VCaP (cell line): ENCODE data around the gene KCNK2.

ENCODE experiments used
- H3K27ac ChIP-seq: fragments of 450-650 bp; 2 replicates; pipeline ENCODE4 v1.5.1; 2017
- TF ChIP-seq, protein P1 (sequence below): fragments of 450-650 bp; conservative IDR thresholded peaks from 2 replicates; pipeline ENCODE4 v1.5.1; 2017; ENCODE audit warnings: mild to moderate bottlenecking, moderate library complexity

Gene KCNK2, protein sequence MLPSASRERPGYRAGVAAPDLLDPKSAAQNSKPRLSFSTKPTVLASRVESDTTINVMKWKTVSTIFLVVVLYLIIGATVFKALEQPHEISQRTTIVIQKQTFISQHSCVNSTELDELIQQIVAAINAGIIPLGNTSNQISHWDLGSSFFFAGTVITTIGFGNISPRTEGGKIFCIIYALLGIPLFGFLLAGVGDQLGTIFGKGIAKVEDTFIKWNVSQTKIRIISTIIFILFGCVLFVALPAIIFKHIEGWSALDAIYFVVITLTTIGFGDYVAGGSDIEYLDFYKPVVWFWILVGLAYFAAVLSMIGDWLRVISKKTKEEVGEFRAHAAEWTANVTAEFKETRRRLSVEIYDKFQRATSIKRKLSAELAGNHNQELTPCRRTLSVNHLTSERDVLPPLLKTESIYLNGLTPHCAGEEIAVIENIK

DNA sequence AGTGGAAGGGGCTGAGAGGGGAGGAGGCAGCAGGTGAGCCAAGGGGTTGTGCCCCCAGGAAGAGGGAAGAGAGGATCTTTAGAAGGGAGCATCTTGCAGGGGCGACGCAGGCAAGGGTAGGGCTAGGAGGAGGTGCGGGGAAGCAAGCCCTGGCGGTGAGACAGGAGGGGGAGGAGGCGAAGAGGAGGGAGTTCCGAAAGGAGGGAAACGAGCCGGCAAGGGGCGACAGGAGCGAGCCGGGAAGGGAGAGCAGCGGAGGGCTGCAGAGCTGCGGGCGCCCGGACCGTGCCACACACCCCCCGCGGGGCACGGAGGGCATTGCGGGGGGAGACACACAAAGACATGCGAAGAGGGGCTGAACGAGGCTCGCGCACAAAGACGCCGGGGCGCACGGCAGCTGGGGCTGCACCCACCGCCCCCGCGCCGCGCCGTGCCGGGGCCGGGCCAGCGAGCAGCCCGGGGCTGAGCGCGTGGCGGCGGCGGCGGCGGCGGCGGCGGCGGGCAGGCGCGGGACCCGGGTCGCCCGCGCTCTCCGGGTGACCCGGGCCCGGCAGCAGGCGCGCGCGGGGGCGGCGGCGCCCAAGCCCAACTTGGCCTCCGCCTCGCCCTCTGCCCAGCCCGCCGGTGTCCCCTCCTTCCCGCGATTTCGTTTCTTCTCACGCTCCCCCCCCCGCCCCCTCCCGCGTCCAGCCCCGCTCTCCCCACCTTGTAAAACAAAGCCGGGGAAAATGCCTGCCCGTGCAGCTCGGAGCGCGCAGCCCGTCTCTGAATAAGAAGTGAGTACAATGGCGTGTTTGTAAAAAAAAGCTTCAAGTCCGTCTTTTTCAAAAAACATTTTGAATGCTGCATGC, at the start of gene KCNK2:
Gene KCNK2, plus strand, starts transcription at position 206 of the 851 bp plus-strand sequence. CDS start 649 bp downstream, outside the sequence.
- TF ChIP-seq, protein P1, sequence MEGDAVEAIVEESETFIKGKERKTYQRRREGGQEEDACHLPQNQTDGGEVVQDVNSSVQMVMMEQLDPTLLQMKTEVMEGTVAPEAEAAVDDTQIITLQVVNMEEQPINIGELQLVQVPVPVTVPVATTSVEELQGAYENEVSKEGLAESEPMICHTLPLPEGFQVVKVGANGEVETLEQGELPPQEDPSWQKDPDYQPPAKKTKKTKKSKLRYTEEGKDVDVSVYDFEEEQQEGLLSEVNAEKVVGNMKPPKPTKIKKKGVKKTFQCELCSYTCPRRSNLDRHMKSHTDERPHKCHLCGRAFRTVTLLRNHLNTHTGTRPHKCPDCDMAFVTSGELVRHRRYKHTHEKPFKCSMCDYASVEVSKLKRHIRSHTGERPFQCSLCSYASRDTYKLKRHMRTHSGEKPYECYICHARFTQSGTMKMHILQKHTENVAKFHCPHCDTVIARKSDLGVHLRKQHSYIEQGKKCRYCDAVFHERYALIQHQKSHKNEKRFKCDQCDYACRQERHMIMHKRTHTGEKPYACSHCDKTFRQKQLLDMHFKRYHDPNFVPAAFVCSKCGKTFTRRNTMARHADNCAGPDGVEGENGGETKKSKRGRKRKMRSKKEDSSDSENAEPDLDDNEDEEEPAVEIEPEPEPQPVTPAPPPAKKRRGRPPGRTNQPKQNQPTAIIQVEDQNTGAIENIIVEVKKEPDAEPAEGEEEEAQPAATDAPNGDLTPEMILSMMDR = no peak
- no peak within 1 kb of the TSS for H3K27ac ChIP-seq

DNA sequence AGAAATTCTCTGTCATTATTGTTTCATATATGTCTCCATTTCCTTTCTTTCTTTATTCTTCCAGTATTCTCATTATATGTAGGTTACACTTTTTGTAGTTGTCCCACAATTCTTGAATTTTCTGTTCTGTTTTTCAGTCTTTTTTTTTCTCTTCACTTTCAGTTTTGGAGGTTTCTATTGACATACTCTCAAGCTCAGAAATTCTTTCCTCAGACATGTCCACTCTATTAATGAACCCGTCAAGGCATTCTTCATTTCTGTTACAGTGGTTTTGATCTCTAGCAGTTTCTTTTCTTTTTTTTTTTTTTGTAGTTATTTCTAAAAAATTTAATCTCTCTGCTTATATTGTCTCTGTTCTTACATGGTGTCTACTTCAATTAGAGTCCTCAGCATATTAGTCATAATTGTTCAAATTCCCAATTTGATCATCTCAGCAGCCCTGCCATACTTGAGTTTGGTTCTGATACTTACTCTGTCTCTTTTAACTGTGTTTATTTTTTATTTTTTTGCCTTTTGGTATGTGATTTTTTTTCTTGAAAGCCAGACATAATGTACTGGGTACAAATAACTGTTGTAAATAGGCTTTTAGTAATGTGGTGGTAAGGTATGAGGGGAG, 49.5 kb upstream of the KCNK2 start:
- TF ChIP-seq, protein P1 = no peak
- no peak overlapping the region for H3K27ac ChIP-seq

DNA sequence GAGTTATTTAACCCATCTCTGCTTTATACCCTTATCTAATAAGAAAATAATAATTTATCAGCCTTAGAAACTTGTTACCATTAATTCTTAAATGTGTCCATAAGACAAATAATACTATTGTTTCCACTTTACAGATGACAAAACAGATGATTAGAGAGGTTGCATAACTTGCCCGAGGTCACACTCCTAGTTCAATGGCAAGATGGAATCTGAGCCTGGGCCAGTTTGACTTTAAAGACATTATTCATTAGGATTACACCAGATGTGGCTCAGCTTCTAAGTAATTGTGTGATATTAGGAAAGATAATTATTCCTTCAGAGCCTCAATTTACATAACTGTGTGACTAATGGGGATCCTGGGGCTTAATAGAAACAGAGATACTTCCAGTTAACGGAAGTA, 42.3 kb upstream of the KCNK2 start:
- H3K27ac ChIP-seq = no peak overlapping the region
- TF ChIP-seq, protein P1 = no peak

DNA sequence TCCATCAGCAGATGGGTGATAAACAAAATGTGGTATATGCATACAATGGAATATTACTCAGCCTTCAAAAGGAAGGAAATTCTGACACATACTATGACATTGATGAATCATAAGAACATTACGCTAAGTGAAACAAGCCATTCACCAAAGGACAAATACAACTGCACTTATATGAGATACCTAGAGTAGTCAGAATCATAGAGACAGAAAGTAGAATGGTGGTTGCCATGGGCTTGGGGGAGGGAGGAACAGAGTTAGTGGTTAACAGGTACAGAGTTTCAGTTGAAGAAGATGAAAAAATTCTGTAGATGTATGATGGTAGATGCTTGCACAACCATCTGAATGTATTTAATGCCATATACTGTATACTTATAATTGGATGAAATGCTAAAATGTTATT, 39.1 kb upstream of the KCNK2 start:
- TF ChIP-seq, protein P1 = no peak
- H3K27ac ChIP-seq = no peak overlapping the region

DNA sequence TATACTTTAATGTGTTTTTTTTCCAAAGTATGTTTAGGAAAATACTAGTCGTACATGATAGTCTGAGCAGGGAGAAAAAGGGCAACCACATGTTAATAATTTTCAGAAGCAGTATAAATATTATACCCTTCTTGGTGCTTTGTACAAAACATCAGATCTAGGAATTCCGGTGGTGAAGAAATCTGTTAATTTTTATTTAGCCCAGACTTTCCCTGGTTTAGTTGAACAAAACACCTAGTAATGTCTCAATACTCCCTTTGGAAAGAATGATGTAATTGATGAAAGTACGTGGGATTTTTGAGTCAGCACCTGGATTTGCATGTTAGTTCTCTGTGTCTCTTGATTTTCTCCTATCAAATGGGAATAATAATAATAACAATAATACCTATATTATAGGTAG, 38.4 kb upstream of the KCNK2 start:
- no peak overlapping the region for H3K27ac ChIP-seq
- TF ChIP-seq, protein P1 = no peak

DNA sequence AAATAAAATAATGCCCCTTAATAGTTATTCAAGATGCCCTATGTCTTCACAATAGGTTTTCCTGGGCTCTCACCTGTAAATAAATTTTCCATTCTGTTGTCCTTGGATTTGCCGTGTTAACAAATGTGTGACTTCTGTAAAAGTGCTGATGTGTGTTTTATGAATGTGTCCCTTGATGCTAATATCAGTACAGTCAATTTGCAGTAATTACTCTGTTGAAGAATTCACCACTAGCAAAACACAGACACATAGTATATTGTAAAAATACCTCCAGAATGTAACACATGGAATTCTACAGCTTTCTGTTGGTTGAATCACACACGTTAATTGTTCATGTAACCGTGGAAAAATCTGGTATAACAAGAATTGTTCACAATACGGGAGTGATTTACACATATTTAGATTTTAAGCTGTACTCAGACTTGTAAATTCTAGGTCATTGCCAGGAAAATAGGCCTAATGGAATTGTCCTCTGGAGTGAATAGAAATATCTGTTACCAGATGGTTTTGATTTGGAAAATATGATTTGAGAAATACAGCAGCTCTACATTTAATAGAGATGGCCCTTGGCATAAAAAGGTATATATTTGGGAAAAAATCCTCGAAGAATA, 36.7 kb upstream of the KCNK2 start:
- H3K27ac ChIP-seq = no peak overlapping the region
- TF ChIP-seq, protein P1 = no peak
